ENCODE results near the gene BNC2.

The BNC2 gene

DNA sequence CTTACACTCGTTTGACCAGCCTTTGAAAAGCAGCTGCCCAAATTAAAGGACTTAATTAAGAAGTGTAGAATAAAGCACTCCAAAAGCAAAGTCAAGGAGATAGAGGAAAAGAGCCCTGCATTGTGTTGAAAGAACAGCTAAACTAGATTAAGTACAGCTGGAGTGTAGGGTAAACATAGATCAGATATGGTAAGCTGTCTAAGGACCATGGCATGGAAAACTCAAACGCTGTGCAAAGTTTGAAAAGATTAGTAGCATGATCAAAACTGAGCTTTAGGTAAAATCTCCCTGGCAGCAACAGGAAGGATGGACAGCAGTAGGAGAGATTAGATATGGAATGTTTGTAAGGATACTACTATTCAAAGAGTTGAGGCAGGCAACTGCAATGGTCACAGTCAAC is 55.4 kb downstream of the BNC2 start:
- H3K4me3 ChIP-seq (ENCODE audit: low read depth, low read length), result no peak overlapping the region
- TF ChIP-seq, protein P1, sequence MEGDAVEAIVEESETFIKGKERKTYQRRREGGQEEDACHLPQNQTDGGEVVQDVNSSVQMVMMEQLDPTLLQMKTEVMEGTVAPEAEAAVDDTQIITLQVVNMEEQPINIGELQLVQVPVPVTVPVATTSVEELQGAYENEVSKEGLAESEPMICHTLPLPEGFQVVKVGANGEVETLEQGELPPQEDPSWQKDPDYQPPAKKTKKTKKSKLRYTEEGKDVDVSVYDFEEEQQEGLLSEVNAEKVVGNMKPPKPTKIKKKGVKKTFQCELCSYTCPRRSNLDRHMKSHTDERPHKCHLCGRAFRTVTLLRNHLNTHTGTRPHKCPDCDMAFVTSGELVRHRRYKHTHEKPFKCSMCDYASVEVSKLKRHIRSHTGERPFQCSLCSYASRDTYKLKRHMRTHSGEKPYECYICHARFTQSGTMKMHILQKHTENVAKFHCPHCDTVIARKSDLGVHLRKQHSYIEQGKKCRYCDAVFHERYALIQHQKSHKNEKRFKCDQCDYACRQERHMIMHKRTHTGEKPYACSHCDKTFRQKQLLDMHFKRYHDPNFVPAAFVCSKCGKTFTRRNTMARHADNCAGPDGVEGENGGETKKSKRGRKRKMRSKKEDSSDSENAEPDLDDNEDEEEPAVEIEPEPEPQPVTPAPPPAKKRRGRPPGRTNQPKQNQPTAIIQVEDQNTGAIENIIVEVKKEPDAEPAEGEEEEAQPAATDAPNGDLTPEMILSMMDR (IDR thresholded peaks at IDR 0.05; ENCODE audit: low read depth, low read length), result no peak

- TF ChIP-seq, protein P1 (IDR thresholded peaks at IDR 0.05; ENCODE audit: low read depth, low read length), result no peak
- H3K4me3 ChIP-seq (ENCODE audit: low read depth, low read length), result no peak overlapping the region
These were observed 56.6 kb downstream of the BNC2 start for GRCh38 chr9:16813838-16814237.

GRCh38 chr9:16811987-16812685 is 58.3 kb downstream of the BNC2 start:
- TF ChIP-seq, protein P1 (IDR thresholded peaks at IDR 0.05; ENCODE audit: low read depth, low read length), result no peak
- H3K4me3 ChIP-seq (ENCODE audit: low read depth, low read length), result no peak overlapping the region

DNA sequence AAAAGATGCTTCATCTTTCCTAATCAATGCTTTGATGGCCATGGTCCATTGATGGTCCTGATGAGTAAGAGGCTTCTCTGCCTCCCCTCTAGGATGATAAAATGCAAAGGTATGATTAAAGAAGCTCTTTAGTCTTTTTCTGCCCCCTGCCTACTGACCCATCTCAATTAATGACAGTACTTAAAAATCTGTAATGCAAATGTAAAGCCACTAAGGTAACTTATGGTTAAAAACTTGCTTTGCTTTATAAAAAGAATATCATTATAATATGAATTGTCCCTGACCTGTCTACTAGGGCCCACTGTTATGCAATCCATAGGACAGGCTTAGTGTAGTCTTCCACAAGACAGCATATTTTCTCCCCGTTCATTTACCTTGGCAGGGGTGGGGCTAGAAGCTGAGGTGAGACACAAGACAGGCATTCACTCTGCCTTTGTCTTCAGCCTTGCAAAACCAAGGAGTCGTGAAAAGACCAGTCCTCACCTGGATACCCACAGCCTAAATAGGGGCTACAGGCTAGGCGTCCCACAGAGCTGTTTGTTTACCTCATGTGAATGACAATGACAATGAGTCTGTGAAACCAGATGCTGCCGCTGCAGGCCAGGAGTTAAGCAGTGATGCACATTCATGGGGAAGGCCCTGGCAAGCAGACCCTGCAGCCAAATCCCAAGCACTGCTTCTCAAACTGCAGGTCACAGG is 60.4 kb downstream of the BNC2 start:
- H3K4me3 ChIP-seq (ENCODE audit: low read depth, low read length), result no peak overlapping the region
- TF ChIP-seq, protein P1 (IDR thresholded peaks at IDR 0.05; ENCODE audit: low read depth, low read length), result no peak

DNA sequence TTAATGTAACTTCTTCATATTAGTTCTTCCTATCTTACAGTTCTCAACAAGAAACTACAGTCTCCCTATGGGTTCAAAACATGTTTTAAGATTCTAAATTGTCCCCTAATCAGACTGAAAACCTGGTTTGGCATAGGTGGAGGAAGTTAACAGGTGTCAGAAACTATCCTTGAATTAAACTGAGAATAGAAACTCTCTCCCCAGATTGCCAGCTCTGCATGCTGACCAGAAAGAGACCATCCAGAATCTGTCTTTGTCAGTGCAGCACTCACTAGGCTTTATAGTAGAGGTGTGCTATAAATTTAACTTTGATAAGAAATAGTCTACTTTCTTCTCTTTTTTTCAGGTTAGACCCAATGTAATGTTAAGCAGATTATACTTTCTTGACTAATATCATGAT is 63.8 kb downstream of the BNC2 start:
- TF ChIP-seq, protein P1 (IDR thresholded peaks at IDR 0.05; ENCODE audit: low read depth, low read length), result no peak

GRCh38 chr9:16803648-16804047 is 66.8 kb downstream of the BNC2 start:
- TF ChIP-seq, protein P1 (IDR thresholded peaks at IDR 0.05; ENCODE audit: low read depth, low read length), result no peak
- no peak overlapping the region for H3K4me3 ChIP-seq (ENCODE audit: low read depth, low read length)

More for the DNA sequence above, 63.8 kb downstream of the BNC2 start:
- no peak overlapping the region for H3K4me3 ChIP-seq (ENCODE audit: low read depth, low read length)

DNA sequence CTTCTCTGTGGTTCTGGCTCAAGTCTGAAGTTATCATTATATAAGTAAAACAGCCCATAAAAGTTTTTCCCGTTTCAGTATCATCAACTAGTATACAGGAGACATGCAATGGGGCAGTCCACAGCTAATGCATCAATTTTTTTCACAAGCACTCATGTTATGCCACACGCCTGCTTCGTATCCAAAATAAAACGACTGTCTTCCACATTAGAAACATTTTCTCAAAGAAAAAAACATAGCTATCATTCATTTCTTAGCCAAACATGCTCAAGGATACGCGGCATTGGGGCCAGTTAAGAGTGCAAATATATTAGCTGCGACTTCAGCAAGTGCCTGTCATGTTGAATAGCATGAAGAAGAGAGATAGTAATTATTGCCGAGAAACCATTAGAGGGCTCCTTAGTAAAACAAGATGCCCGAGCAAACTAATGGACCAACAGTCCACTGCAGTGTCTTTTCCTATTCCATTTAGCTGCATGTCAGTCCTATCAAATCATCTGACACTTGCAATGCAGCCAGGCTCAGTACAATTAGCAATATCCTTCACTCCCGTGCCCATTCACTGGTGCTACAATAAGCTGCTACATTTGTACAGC is 68.5 kb downstream of the BNC2 start:
- no peak overlapping the region for H3K4me3 ChIP-seq (ENCODE audit: low read depth, low read length)
- TF ChIP-seq, protein P1 (IDR thresholded peaks at IDR 0.05; ENCODE audit: low read depth, low read length), result no peak
